ENCODE results near the gene PRKRIP1.

DNA sequence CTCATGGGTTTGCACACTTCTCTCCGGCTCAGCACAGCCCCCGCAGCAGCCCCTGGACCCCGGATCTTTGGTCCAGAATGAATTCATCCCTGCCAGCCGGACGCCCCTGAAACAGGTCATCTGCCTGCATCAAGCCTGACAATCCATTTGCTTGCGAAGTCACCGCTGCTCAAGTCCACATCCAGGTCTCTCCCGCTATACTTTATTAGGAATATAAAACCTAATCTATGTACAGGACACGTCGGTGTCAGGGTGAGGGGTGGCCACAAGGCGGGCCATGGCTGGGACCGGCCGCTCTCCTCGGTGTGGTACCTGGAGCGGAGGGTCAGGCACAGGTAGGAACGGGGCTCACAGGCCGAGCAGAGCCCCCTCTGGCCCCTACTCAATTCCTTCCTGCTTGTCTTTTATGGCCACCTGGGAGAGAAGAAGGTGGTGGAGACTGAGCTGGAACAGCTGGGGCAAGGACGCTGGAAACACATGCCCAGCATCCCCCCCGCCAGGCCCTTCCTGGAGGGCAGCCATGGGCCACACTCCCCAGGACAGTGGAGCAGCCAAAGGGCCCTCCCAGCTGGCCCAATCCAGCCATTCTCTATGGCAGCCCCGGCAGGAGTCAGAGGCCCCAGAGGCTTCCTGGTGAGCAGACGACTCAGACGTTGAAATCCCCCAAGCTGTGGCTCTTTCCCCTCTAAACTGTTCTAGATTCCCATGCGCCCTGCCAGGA is 77.3 kb downstream of the PRKRIP1 start:
- TF ChIP-seq, protein P1, sequence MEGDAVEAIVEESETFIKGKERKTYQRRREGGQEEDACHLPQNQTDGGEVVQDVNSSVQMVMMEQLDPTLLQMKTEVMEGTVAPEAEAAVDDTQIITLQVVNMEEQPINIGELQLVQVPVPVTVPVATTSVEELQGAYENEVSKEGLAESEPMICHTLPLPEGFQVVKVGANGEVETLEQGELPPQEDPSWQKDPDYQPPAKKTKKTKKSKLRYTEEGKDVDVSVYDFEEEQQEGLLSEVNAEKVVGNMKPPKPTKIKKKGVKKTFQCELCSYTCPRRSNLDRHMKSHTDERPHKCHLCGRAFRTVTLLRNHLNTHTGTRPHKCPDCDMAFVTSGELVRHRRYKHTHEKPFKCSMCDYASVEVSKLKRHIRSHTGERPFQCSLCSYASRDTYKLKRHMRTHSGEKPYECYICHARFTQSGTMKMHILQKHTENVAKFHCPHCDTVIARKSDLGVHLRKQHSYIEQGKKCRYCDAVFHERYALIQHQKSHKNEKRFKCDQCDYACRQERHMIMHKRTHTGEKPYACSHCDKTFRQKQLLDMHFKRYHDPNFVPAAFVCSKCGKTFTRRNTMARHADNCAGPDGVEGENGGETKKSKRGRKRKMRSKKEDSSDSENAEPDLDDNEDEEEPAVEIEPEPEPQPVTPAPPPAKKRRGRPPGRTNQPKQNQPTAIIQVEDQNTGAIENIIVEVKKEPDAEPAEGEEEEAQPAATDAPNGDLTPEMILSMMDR (conservative IDR thresholded peaks at IDR 0.05), result no peak
- no peak for TF ChIP-seq ZFX (IDR thresholded peaks at IDR 0.05)

Measured in C4-2B (cell line).